HG02943 (cell line): ENCODE results near the gene FBN2.

ENCODE experiments used
- ATAC-seq: cut with Tn5 transposase; IDR thresholded peaks from one replicate; pipeline ENCODE4 v1.9.1; 2021; ENCODE audit warnings: mild to moderate bottlenecking, low read depth, moderate library complexity; ENCODE audit not compliant: unreplicated experiment

Gene FBN2

GRCh38 chr5:128538000-128538249 lies at the start of gene FBN2:
TSS of gene FBN2 (minus strand) at chr5:128538245. CDS start at chr5:128537603, 642 bp downstream.
- ATAC-seq: no peak

GRCh38 chr5:128587275-128587674 lies 49.2 kb upstream of the FBN2 start:
- no peak for ATAC-seq

GRCh38 chr5:128586848-128587247 lies 48.8 kb upstream of the FBN2 start:
- no peak for ATAC-seq

- no peak for ATAC-seq
These were observed 41.6 kb upstream of the FBN2 start for GRCh38 chr5:128579639-128580038.

DNA sequence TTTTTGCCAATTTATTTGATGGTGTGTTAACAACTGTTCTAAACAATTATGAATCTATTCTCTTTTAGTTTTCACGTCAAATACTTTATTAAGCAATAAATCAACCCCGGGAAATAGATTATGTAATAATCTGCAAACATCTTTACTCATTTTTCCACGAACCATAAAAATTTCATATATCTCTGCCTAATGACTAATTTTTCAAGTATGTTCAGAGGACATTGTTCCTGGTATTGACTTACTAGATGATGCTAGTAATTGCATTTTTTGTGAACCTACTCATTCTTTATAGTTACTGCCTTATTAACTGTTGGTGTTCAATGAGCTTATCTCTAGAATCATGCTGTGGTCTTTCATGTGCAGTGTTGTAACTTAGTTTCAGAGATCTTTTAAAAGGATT lies 41.0 kb upstream of the FBN2 start:
- ATAC-seq: no peak

DNA sequence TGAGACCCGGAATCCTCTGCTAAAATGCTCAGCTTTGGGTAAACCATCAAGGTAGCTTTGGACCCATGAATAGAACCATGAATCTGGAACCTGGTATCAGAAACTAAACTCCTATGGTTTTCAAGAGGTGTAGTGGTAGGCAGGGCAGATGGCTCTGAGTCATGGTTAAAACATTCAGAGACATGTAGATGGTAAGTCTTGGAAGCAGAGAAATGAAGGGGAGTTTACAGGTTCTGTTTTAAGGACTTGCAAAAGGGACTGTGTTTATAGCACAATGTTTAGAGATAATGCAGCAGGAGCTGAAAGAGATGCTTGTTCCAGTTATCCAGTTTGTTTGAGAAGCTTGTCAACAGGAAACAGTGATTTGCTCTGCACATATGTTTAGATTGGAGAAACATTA lies 36.0 kb upstream of the FBN2 start:
- ATAC-seq: no peak

DNA sequence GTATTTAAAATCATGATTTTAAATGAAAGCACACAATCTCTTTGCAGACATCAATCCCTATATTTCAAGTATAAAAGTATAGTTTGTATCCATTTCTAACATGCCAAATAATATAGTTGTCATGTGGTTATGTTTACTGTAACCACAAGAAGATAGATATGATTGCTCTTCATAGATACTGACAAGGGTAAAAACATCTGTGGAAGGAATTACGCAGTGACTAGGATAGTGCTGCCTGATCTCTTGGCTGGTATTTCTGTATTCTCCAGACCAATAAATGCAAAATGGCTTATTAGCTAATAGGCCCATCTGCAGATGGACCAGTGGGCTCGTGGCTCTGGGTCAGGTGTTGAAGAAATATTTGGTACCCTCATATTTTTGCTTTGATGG lies 34.9 kb upstream of the FBN2 start:
- no peak for ATAC-seq

GRCh38 chr5:128572051-128572929 lies 34.2 kb upstream of the FBN2 start:
- ATAC-seq: no peak

DNA sequence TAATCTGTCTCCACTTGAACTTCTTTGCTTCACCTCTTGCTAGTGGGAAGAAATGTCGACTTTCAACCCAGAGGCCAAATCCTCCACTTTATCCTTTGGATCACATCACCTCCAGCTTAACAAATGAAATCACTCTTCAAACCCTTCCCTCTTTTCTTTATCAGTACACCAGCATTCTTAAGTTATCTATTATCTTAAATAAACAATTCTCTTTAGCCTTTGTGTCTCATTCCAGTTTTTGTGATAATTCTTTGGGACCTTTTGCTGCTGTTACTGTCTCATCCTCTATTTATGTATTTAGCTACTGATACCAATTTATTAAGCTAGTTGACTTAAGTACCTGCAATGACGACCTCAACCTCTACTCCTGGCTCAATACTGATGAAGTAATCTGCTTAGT lies 28.1 kb upstream of the FBN2 start:
- no peak for ATAC-seq

DNA sequence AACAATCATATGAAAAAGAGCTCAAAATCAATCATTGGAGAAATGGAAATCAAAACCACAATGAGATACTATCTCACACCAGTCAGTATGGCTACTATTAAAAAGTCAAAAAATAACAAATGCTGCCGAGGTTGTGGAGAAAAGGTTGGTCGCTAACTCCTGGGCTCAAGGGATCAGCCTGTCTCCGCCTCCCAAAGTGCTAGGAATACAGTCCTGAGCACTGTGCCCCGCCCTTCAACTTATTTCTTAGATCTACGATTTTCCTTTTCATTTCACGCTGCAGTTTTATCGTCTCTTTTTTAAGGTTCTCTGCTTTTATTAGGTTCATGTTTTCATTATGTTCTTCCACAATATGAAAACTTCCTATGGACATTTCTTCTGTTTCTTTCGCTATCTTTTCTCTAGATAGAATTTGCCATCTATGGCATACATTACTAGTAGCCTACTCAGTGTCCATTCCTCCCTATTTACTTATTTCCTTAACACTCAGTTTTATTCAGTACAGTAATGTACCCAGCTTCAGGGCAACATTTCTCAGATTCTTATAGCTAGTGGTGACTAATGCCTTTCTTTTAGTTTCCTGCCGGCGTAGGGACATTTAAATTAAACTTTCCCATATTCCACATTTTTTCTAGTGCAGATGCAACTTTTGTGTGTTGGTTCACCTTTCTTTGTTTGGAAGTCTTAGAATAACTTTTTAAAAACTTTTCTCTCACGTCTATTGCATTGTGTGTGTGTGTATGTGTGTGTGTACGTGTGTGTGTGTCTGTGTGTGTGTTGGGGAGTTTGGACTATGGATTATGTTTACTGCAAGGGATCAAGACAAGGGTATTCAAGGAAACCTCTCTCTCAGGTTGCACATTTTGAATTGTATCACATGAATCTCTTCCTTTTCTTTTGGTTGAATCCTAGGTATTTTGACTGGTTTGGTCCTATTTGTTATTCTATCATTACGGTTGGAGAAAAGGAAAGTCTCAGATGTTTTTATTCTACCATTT lies 21.6 kb upstream of the FBN2 start:
- no peak for ATAC-seq

GRCh38 chr5:128553747-128554146 lies 15.7 kb upstream of the FBN2 start:
- no peak for ATAC-seq

DNA sequence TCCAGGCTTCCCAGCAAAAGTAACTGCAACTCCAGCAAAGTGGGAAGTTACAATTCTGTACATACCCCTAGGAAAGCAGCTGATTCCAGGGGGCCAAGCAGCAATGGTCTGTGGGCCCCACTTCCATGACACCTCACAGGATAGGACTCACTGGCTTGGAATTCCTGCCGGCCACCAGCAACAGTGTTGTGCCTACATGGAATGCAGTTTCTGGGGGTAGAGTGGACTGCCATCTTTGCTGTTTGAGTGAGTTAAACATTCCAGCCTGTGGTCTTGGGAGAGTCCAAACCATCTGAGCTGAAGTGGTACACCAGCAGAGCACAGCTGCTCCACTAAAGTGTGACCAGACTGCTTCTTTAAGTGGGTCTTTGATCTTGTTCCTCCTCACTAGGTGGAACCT lies 13.4 kb upstream of the FBN2 start:
- no peak for ATAC-seq

DNA sequence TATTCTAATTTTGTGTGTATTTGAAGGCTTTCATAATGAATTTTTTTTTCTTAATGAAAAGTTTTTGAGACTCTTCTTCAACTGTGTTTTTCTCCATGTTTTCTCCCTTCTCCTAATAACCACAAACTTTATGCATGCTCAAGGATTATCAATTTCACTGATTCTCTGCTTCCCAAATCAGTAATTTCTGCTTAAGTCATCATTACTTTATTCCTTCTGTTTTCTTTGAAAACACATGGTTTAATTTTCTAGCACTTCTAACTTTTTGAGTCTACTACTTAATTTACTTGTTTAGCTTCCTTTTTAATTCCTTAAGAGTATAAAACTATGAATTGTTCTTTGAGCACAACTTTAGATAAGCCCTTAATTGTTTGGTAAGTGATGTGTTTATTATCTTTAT lies 11.5 kb upstream of the FBN2 start:
- no peak for ATAC-seq

DNA sequence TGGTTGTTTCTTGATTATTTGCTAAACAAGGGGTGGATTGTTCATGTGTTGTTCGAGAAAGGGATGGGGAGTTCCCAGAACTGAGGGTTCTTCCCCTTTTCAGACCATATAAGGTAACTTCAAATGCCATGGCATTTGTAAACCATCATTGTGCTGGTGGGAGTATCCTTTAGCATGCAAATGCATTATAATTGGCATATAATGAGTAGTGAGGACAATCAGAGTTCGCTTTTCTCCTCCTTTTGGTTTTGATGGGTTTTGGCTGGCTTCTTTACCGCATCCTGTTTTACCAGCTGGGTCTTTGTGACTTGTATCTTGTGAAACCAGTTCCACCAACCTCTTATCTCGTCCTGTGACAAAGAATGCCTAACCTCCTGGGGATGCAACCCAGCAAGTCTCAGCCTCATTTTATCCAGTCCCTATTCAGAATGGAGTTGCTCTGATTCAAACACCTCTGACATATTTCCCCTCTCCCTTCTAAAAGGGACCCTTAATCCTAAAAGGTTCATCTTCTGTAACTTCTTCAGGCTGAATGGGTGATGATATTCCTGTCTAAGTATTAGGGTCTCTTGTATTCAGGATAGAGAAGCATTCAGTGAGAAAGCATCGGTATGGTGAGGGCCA lies 8.7 kb upstream of the FBN2 start:
- no peak for ATAC-seq

GRCh38 chr5:128541385-128541784 lies 3.3 kb upstream of the FBN2 start:
- ATAC-seq: no peak

DNA sequence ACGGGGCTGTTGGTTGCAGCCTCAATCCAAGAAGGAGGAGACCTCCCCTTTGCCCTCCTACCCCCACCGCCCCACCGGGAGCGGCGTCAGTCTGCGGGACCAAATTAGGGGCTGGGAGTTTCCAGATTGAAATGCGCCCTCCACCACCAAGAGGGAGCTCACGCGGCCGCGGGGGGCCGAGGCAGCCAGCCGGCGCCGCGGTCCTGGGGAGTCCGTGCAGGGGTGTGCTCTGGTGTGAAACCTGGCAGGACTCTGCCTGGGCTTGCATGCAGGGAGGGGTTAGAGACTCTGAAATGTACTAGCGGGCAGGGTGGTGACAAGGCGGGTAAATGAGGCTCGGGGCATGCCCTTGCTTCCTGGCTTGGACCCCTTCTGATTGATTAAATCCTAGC lies 989 bp upstream of the FBN2 start:
- ATAC-seq: no peak

- no peak for ATAC-seq
These were observed 399 bp upstream of the FBN2 start for GRCh38 chr5:128538250-128539037.

- ATAC-seq: no peak
These were observed 635 bp downstream of the FBN2 start for GRCh38 chr5:128537221-128537999.
